Measurements from ENCODE around the gene DPYSL4.

DPYSL4 gene

GRCh38 chr10:132197271-132198067 lies 10.7 kb downstream of the DPYSL4 start:
- no peak for DNase-seq

- no peak for DNase-seq
These were observed 11.3 kb downstream of the DPYSL4 start for GRCh38 chr10:132198068-132198370.

GRCh38 chr10:132198381-132199181 lies 11.8 kb downstream of the DPYSL4 start:
- DNase-seq = no peak

GRCh38 chr10:132199268-132199853 lies 12.6 kb downstream of the DPYSL4 start:
- DNase-seq = no peak

GRCh38 chr10:132199854-132200311 lies 13.1 kb downstream of the DPYSL4 start:
- no peak for DNase-seq

GRCh38 chr10:132200344-132201110 lies 13.8 kb downstream of the DPYSL4 start:
- DNase-seq = no peak

- no peak for DNase-seq
These were observed 14.6 kb downstream of the DPYSL4 start for GRCh38 chr10:132201111-132201969.

GRCh38 chr10:132202070-132202970 lies 15.6 kb downstream of the DPYSL4 start:
- no peak for DNase-seq

GRCh38 chr10:132203256-132204077 lies 16.7 kb downstream of the DPYSL4 start:
- DNase-seq = no peak

GRCh38 chr10:132204078-132204780 lies 17.5 kb downstream of the DPYSL4 start:
- DNase-seq = no peak

- DNase-seq = no peak
These were observed 18.2 kb downstream of the DPYSL4 start for GRCh38 chr10:132204781-132205473.

GRCh38 chr10:132205650-132206376 lies 19.1 kb downstream of the DPYSL4 start:
- no peak for DNase-seq

- DNase-seq = no peak
These were observed 19.6 kb downstream of the DPYSL4 start for GRCh38 chr10:132206377-132206745.

- DNase-seq = no peak
These were observed 20.2 kb downstream of the DPYSL4 start for GRCh38 chr10:132206806-132207535.

- no peak for DNase-seq
These were observed 21.1 kb downstream of the DPYSL4 start for GRCh38 chr10:132207536-132208461.

GRCh38 chr10:132208462-132209050 lies 21.8 kb downstream of the DPYSL4 start:
- DNase-seq = no peak

All from stimulated activated CD4-positive, alpha-beta T cell treated with anti-CD3 and anti-CD28 coated beads, Interleukin-4, amount 100 ng/mL, for 1 hour (primary cell).